Liver (tissue), 9 donors: ENCODE data around the gene MAP2K6. TPM values are rescaled to one million over a fixed set of nuclear protein-coding genes. Genes with fewer than 3 reads are reported as not detected.

Experiments used
- DNase-seq: peaks from one replicate; pipeline ENCODE4 v3.0.0-alpha.2; 2017; ENCODE audit warnings: low spot score
- H3K27ac ChIP-seq, 2 donors: one replicate each; pipeline ENCODE4 v1.7.0; 2013; ENCODE audit warnings: inconsistent platforms in 2 of 2, low read length in 2 of 2, control low read depth in 1 of 2, low read depth in 1 of 2, mild to moderate bottlenecking in 1 of 2
- H3K27me3 ChIP-seq, 4 donors: one replicate each; pipeline versions ENCODE4 v1.6.1 to v1.7.0; 2013; ENCODE audit warnings: low read length in 3 of 4, inconsistent platforms in 1 of 4, mild to moderate bottlenecking in 1 of 4, moderate library complexity in 1 of 4; ENCODE audit not compliant: control insufficient read depth in 4 of 4, insufficient read depth in 4 of 4
- H3K36me3 ChIP-seq, 4 donors: one replicate each; pipeline versions ENCODE4 v1.6.1 to v1.7.0; 2013; ENCODE audit warnings: low read length in 3 of 4, mild to moderate bottlenecking in 3 of 4, low read depth in 1 of 4, moderate library complexity in 1 of 4; ENCODE audit not compliant: control insufficient read depth in 4 of 4, insufficient read depth in 3 of 4
- H3K4me1 ChIP-seq, 4 donors: one replicate each; pipeline versions ENCODE4 v1.6.1 to v1.7.0; 2013; ENCODE audit warnings: low read length in 3 of 4, mild to moderate bottlenecking in 3 of 4, moderate library complexity in 1 of 4; ENCODE audit not compliant: control insufficient read depth in 4 of 4, insufficient read depth in 4 of 4
- H3K4me3 ChIP-seq, 3 donors: one replicate each; pipeline versions ENCODE4 v1.6.1 to v1.7.0; 2013; ENCODE audit warnings: low read length in 3 of 3, control low read depth in 1 of 3, low read depth in 1 of 3, mild to moderate bottlenecking in 1 of 3
- H3K9ac ChIP-seq, 2 donors: one replicate each; pipeline ENCODE4 v1.7.0; 2013; ENCODE audit warnings: low read length in 2 of 2, mild to moderate bottlenecking in 2 of 2, moderate library complexity in 2 of 2, control low read depth in 1 of 2, low read depth in 1 of 2
- H3K9me3 ChIP-seq, 4 donors: one replicate each; pipeline versions ENCODE4 v1.6.1 to v1.7.0; 2013; ENCODE audit warnings: low read length in 3 of 4; ENCODE audit not compliant: control insufficient read depth in 4 of 4
- GABPA ChIP-seq, 2 donors: IDR thresholded peaks in 1 of 2; conservative IDR thresholded peaks in 1 of 2; 2 replicates each; pipeline ENCODE4 v1.6.1; 2016; ENCODE audit warnings: antibody characterized with exemption in 2 of 2, mild to moderate bottlenecking in 1 of 2, moderate library complexity in 1 of 2
- JUND ChIP-seq, 2 donors: IDR thresholded peaks; 2 replicates each; pipeline ENCODE4 v1.6.1; 2016; ENCODE audit warnings: antibody characterized with exemption in 2 of 2
- RAD21 ChIP-seq, 2 donors: IDR thresholded peaks; 2 replicates each; pipeline ENCODE4 v1.6.1; 2016; ENCODE audit warnings: antibody characterized with exemption in 2 of 2, mild to moderate bottlenecking in 2 of 2
- RXRA ChIP-seq, 2 donors: IDR thresholded peaks; 2 replicates each; pipeline ENCODE4 v1.6.1; 2017 to 2018; ENCODE audit warnings: antibody characterized with exemption in 2 of 2, mild to moderate bottlenecking in 1 of 2
- TAF1 ChIP-seq: conservative IDR thresholded peaks from 2 replicates; pipeline ENCODE4 v1.6.1; 2016; ENCODE audit warnings: antibody characterized with exemption, mild to moderate bottlenecking
- YY1 ChIP-seq: IDR thresholded peaks from 2 replicates; pipeline ENCODE4 v1.6.1; 2016; ENCODE audit warnings: antibody characterized with exemption, mild to moderate bottlenecking
- WGBS: extraction: QIAGEN DNeasy Blood & Tissue Kit; methylation state at CpG from one replicate; pipeline ENCODE4 v1.1.7; 2013; 5-methylcytosine and 5-hydroxymethylcytosine counted together
- polyA plus RNA-seq, 2 donors: library from polyadenylated mRNA; stranded (reverse) in 1 of 2; unstranded in 1 of 2; fragments of 200-250 nt in 1 of 2; fragments of >200 nt in 1 of 2; fragmentation: Nextera tagmentation in 1 of 2; extraction: Ambion mirVana in 1 of 2; gene quantifications; one replicate each; pipeline versions ENCODE4 v1.2.1 to v1.2.3, GENCODE V29; 2013 to 2015
- total RNA-seq, 2 donors: library from RNA; depleted of rRNA; stranded (reverse); fragments of >200 nt; gene quantifications; one replicate each; pipeline ENCODE4 v1.2.3, GENCODE V29; 2014
- TF ChIP-seq, protein P1 (sequence below): IDR thresholded peaks from 2 replicates; pipeline ENCODE4 v1.6.1; 2016; ENCODE audit warnings: antibody characterized with exemption
- TF ChIP-seq, protein P2 (sequence below): IDR thresholded peaks from 2 replicates; pipeline ENCODE4 v1.6.1; 2016; ENCODE audit warnings: antibody characterized with exemption
- TF ChIP-seq, protein P3 (sequence below): IDR thresholded peaks from 2 replicates; pipeline ENCODE4 v1.6.1; 2016; ENCODE audit warnings: antibody characterized with exemption, mild to moderate bottlenecking
- TF ChIP-seq, protein P4 (sequence below): IDR thresholded peaks from 2 replicates; pipeline ENCODE4 v1.6.1; 2016; ENCODE audit warnings: antibody characterized with exemption
- donor health status: healthy.
- donor health status: healthy.
- donor health status: healthy.
- donor health status: healthy.
- donor health status: healthy.

The MAP2K6 gene
- total and polyA plus RNA-seq, 4 donors: 0.31 to 5.4 (median 2.6) TPM

DNA sequence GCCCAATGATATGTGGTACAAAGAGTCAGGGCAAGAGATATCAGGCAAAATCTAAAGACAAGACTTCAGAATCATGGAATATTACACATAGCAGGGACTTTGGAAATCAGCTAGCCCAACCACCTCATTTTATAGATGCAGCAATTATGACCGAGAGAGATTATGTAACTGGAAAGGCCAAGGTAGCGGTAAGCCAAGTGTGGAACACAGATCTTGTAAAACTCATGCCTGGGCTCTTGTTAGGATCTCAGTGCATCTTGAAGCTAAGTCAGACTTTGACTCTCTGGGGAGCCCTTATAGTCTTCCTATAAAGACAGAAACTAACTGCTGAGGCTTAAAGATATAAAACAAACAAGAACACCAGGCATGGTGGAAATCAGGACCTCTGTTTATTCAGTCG lies 18.6 kb downstream of the MAP2K6 start:
- Histone ChIP-seq H3K36me3 (no peaks in the 10 kb centered on the region), H3K4me1 (no peaks in the 10 kb centered on the region), H3K9ac (no peak overlapping the region), H3K4me3 (no peak overlapping the region), H3K9me3 (no peaks in the 10 kb centered on the region), H3K27ac (no peak overlapping the region), H3K27me3 (no peaks in the 10 kb centered on the region)
- no peak for DNase-seq
- TF ChIP-seq RAD21 (IDR thresholded peaks at IDR 0.05) (no peak), JUND (IDR thresholded peaks at IDR 0.05) (no peak), RXRA (IDR thresholded peaks at IDR 0.05) (no peak), GABPA (IDR thresholded peaks at IDR 0.05 in 1 of 2, conservative IDR thresholded peaks at IDR 0.05 in 1 of 2) (no peak), YY1 (no peak)
- TF ChIP-seq, protein P1, sequence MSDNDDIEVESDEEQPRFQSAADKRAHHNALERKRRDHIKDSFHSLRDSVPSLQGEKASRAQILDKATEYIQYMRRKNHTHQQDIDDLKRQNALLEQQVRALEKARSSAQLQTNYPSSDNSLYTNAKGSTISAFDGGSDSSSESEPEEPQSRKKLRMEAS: no peak
- 93% methylated on average over 3 of the region's 3 CpGs for WGBS

DNA sequence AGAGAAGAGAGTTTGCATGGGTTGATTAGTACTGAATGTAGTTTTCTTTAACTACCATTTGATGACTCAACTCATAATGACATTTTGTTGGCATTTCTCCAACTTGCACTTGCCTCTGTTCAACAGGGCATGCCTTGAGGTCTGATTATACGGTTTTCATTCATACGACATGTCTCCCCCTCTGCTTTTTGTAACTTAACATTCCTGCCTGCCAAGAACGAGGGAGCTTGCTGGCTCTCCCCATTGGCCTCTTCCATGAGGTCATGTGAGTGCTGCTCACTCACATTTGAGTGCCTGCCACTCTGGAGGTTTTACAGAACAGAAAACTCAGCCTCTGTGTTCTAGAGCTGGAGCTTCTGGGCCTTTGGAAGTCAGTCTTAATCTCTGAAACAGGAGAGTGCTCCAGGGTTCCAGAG lies 19.7 kb downstream of the MAP2K6 start:
- Histone ChIP-seq H3K27me3 (no peaks in the 10 kb centered on the region), H3K27ac (no peak overlapping the region), H3K4me1 (no peaks in the 10 kb centered on the region), H3K36me3 (no peaks in the 10 kb centered on the region), H3K4me3 (no peak overlapping the region), H3K9ac (no peak overlapping the region), H3K9me3 (no peaks in the 10 kb centered on the region)
- TF ChIP-seq, protein P2, sequence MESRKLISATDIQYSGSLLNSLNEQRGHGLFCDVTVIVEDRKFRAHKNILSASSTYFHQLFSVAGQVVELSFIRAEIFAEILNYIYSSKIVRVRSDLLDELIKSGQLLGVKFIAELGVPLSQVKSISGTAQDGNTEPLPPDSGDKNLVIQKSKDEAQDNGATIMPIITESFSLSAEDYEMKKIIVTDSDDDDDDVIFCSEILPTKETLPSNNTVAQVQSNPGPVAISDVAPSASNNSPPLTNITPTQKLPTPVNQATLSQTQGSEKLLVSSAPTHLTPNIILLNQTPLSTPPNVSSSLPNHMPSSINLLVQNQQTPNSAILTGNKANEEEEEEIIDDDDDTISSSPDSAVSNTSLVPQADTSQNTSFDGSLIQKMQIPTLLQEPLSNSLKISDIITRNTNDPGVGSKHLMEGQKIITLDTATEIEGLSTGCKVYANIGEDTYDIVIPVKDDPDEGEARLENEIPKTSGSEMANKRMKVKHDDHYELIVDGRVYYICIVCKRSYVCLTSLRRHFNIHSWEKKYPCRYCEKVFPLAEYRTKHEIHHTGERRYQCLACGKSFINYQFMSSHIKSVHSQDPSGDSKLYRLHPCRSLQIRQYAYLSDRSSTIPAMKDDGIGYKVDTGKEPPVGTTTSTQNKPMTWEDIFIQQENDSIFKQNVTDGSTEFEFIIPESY: no peak
- TF ChIP-seq RXRA (IDR thresholded peaks at IDR 0.05) (no peak), TAF1 (no peak)
- TF ChIP-seq, protein P3, sequence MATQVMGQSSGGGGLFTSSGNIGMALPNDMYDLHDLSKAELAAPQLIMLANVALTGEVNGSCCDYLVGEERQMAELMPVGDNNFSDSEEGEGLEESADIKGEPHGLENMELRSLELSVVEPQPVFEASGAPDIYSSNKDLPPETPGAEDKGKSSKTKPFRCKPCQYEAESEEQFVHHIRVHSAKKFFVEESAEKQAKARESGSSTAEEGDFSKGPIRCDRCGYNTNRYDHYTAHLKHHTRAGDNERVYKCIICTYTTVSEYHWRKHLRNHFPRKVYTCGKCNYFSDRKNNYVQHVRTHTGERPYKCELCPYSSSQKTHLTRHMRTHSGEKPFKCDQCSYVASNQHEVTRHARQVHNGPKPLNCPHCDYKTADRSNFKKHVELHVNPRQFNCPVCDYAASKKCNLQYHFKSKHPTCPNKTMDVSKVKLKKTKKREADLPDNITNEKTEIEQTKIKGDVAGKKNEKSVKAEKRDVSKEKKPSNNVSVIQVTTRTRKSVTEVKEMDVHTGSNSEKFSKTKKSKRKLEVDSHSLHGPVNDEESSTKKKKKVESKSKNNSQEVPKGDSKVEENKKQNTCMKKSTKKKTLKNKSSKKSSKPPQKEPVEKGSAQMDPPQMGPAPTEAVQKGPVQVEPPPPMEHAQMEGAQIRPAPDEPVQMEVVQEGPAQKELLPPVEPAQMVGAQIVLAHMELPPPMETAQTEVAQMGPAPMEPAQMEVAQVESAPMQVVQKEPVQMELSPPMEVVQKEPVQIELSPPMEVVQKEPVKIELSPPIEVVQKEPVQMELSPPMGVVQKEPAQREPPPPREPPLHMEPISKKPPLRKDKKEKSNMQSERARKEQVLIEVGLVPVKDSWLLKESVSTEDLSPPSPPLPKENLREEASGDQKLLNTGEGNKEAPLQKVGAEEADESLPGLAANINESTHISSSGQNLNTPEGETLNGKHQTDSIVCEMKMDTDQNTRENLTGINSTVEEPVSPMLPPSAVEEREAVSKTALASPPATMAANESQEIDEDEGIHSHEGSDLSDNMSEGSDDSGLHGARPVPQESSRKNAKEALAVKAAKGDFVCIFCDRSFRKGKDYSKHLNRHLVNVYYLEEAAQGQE: no peak
- TF ChIP-seq, protein P4, sequence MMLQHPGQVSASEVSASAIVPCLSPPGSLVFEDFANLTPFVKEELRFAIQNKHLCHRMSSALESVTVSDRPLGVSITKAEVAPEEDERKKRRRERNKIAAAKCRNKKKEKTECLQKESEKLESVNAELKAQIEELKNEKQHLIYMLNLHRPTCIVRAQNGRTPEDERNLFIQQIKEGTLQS: no peak
- TF ChIP-seq, protein P1: no peak
- DNase-seq: no peak
- 64% methylated on average over 3 of the region's 3 CpGs for WGBS
